Measurements from ENCODE around the gene GLIPR2.
A peak's percentile ranks its signal among the peaks of the same experiment; 100 is the strongest.

The GLIPR2 gene

DNA sequence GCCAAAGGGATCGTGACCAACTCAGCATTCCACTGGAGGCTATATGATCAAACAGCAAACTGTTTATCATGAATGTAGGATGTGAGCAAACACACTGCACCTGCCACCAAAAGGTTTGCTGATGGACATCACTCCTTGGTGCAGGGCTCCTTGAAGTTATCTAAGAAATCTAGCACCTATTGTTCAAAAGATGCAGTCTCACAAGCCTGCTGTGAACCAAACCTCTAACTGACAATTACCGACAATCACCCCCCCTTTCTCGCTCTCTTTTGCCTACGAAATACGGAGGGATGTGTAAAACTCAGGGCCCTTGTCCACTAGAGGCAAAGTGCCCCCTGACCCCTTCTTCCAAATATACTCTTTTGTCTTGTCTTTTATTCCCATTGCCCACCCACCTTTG is 51.7 kb downstream of the GLIPR2 start:
- DNase-seq (ENCODE audit: low read depth): no peak
- no peak overlapping the region for H3K4me3 ChIP-seq (ENCODE audit: low read depth, low read length)
- TF ChIP-seq, protein P1, sequence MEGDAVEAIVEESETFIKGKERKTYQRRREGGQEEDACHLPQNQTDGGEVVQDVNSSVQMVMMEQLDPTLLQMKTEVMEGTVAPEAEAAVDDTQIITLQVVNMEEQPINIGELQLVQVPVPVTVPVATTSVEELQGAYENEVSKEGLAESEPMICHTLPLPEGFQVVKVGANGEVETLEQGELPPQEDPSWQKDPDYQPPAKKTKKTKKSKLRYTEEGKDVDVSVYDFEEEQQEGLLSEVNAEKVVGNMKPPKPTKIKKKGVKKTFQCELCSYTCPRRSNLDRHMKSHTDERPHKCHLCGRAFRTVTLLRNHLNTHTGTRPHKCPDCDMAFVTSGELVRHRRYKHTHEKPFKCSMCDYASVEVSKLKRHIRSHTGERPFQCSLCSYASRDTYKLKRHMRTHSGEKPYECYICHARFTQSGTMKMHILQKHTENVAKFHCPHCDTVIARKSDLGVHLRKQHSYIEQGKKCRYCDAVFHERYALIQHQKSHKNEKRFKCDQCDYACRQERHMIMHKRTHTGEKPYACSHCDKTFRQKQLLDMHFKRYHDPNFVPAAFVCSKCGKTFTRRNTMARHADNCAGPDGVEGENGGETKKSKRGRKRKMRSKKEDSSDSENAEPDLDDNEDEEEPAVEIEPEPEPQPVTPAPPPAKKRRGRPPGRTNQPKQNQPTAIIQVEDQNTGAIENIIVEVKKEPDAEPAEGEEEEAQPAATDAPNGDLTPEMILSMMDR (IDR thresholded peaks at IDR 0.05; ENCODE audit: low read depth, low read length, missing control alignments): no peak

DNA sequence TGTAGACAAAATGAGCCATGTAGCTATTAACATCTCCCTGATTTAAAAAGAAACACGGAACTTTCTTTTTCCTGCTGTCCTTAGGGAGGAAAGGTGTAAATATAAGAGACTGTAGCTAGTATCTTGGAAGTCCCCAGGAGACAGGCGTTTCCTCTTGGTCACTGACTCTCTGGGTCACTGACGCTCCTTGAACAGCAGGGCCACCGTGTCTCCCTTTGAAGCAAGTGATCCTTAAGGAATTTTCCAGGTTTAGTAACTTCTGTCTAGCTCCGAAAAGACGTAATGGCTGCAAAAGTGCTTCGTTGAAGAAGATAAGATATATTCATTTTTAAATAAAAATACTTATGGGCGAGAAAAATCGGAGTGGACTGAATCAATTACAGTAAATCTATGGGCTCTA is 53.4 kb downstream of the GLIPR2 start:
- DNase-seq (ENCODE audit: low read depth): no peak
- TF ChIP-seq, protein P1 (IDR thresholded peaks at IDR 0.05; ENCODE audit: low read depth, low read length, missing control alignments): no peak
- peak overlapping the region; percentile 97 for H3K4me3 ChIP-seq (ENCODE audit: low read depth, low read length)

DNA sequence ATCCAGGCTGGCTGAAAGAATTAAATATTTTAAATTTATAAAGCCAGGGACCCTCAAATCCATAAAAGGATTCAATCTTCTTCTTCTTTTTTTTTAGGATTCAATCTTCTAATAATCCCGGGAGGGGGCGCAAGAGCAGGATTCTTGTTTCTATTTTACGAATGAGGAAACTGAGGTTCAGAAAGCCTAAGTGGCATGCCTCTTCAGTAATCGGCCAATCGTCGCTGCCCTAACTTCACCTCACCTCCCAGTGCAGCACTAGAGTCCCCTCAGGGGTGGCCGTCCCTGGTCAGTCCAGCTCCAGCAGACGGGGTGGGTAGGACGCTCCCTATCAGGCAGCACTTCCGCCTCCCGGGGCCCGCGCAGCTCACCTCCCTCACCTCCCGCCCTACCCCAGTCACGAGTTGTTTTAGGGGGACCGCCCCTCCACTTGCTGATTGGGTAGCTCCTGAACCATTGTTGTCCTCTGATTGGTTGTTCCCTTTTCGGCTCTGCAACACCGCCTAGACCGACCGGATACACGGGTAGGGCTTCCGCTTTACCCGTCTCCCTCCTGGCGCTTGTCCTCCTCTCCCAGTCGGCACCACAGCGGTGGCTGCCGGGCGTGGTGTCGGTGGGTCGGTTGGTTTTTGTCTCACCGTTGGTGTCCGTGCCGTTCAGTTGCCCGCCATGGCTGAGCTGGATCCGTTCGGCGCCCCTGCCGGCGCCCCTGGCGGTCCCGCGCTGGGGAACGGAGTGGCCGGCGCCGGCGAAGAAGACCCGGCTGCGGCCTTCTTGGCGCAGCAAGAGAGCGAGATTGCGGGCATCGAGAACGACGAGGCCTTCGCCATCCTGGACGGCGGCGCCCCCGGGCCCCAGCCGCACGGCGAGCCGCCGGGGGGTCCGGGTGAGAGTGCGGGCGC is 54.1 kb downstream of the GLIPR2 start, which contains the start of gene CLTA:
Gene CLTA (plus strand): TSS at position 534 of the 902 bp plus-strand sequence. CDS start 136 bp downstream, at position 670.
- TF ChIP-seq, protein P1 (IDR thresholded peaks at IDR 0.05; ENCODE audit: low read depth, low read length, missing control alignments): peak; percentile 55
- peak within 1 kb of the TSS; percentile 97 for H3K4me3 ChIP-seq (ENCODE audit: low read depth, low read length)
- DNase-seq (ENCODE audit: low read depth): peak; percentile 97

DNA sequence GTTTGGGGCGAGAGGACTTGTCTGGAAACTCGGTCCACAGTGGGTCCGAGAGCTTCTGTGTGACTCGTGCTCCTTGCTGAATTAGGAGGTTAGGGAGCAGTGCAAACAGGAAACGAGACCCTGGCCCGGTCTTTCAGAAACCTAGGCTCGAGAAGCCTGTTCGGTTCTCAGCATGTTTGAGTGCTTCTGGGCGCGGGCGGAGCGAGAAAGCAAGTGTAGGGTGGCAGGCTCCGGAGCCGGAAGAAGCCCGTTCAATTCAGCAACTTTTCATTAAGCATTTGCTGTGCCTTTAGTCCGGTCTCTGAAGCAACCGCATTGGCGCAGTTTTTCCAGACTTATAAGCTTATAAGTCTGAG is 54.7 kb downstream of the GLIPR2 start:
- TF ChIP-seq, protein P1 (IDR thresholded peaks at IDR 0.05; ENCODE audit: low read depth, low read length, missing control alignments): no peak
- peak; percentile 13 for DNase-seq (ENCODE audit: low read depth)
- H3K4me3 ChIP-seq (ENCODE audit: low read depth, low read length): peak overlapping the region; percentile 97

DNA sequence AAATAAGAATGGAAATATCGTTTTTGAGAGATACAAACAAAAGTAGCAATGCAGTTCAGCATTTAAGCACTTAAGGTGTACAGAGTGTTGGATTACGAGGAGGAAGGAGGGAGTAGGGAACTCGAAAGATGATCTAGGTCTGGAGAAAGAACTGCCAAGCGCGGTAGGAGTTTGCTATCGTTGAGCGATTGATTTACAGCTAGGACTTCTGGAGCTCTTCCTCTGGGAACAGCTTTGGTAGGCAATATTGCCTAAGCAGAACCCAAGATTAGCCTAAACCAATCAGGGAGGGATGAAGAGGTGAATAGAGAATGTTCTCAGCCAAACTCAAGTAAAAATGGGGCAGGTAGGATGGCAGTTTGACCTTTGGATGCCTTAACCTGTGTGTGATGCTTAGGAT is 55.2 kb downstream of the GLIPR2 start:
- peak overlapping the region; percentile 97 for H3K4me3 ChIP-seq (ENCODE audit: low read depth, low read length)
- DNase-seq (ENCODE audit: low read depth): no peak
- TF ChIP-seq, protein P1 (IDR thresholded peaks at IDR 0.05; ENCODE audit: low read depth, low read length, missing control alignments): no peak

DNA sequence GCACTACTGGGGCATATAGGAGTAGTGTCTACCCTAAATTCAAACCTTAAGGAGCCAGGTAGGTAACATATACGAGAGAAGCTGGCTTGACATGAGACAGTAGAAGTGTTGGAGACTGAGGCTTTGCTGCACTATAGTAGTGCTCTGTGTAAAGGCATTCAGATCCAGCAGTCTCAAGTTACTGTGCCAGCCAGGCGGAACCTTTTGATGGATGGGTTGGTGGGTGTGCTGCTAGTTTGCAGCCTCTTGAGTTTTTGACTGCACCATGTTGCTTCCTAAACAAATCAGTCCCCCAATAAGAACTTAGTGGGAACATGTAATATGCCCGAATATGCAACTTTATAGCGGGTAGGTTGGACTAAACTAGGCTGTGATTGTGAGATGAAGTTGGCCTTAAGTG is 55.7 kb downstream of the GLIPR2 start:
- TF ChIP-seq, protein P1 (IDR thresholded peaks at IDR 0.05; ENCODE audit: low read depth, low read length, missing control alignments): no peak
- DNase-seq (ENCODE audit: low read depth): no peak
- H3K4me3 ChIP-seq (ENCODE audit: low read depth, low read length): peak overlapping the region; percentile 97
